ENCODE results near the gene GTSE1.

Gene GTSE1

GRCh38 chr22:46348099-46348695 lies 51.5 kb downstream of the GTSE1 start:
- Histone ChIP-seq H4K8ac (ENCODE audit: low read depth, low read length) (no peak overlapping the region), H3K4me1 (ENCODE audit: control insufficient read depth, low read depth, low read length) (no peaks in the 10 kb centered on the region), H3K27me3 (ENCODE audit: insufficient read depth, low read length, poor library complexity) (no peaks in the 10 kb centered on the region), H3K18ac (ENCODE audit: low read length) (no peak overlapping the region), H2BK5ac (ENCODE audit: low read length) (no peak overlapping the region), H2BK15ac (replicated peaks; ENCODE audit: low read depth) (no peak overlapping the region), H3K56ac (ENCODE audit: low read length) (no peak overlapping the region), H3K79me1 (ENCODE audit: low read length) (peaks cover 19% of the 10 kb centered on the region), H3K36me3 (ENCODE audit: control insufficient read depth, insufficient read depth, low read length) (peaks cover 59% of the 10 kb centered on the region), H3K9ac (ENCODE audit: low read length) (no peak overlapping the region), H3K23ac (ENCODE audit: low read length) (no peak overlapping the region), H3K27ac (ENCODE audit: low read depth, low read length) (no peak overlapping the region), H2AK5ac (ENCODE audit: low read length) (no peak overlapping the region), H3K4me3 (ENCODE audit: low read length) (no peak overlapping the region), H3K79me2 (ENCODE audit: control insufficient read depth, insufficient read depth, low read length) (peaks cover 2% of the 10 kb centered on the region), H4K5ac (ENCODE audit: low read length) (no peak overlapping the region), H3K4ac (ENCODE audit: low read depth, low read length) (no peak overlapping the region), H2BK120ac (ENCODE audit: low read depth, low read length) (no peak overlapping the region), H3K4me2 (ENCODE audit: low read length) (no peak overlapping the region)
- no CpG with 5 or more reads among the region's 15 CpGs for WGBS (ENCODE audit: extremely low coverage, insufficient coverage, low lambda C conversion rate)
- no peak for DNase-seq

GRCh38 chr22:46349238-46349637 lies 52.6 kb downstream of the GTSE1 start:
- no peak for DNase-seq
- no peak overlapping the region for H3K56ac ChIP-seq (ENCODE audit: low read length)

GRCh38 chr22:46349681-46350080 lies 53.0 kb downstream of the GTSE1 start:
- no peak for DNase-seq
- no peak overlapping the region for H3K4me2 ChIP-seq (ENCODE audit: low read length)
- peaks cover 52% of the 10 kb centered on the region for H3K36me3 ChIP-seq (ENCODE audit: control insufficient read depth, insufficient read depth, low read length)
- H3K79me1 ChIP-seq (ENCODE audit: low read length), result peaks cover 16% of the 10 kb centered on the region
- H3K23ac ChIP-seq (ENCODE audit: low read length), result no peak overlapping the region
- no peaks in the 10 kb centered on the region for H3K27me3 ChIP-seq (ENCODE audit: insufficient read depth, low read length, poor library complexity)
- H3K4ac ChIP-seq (ENCODE audit: low read depth, low read length), result no peak overlapping the region
- H3K18ac ChIP-seq (ENCODE audit: low read length), result no peak overlapping the region
- WGBS (ENCODE audit: extremely low coverage, insufficient coverage, low lambda C conversion rate), result no CpG with 5 or more reads among the region's 6 CpGs
- H3K79me2 ChIP-seq (ENCODE audit: control insufficient read depth, insufficient read depth, low read length), result peaks cover 2% of the 10 kb centered on the region
- H4K5ac ChIP-seq (ENCODE audit: low read length), result no peak overlapping the region
- H3K9ac ChIP-seq (ENCODE audit: low read length), result no peak overlapping the region
- H3K27ac ChIP-seq (ENCODE audit: low read depth, low read length), result no peak overlapping the region
- H3K4me3 ChIP-seq (ENCODE audit: low read length), result no peak overlapping the region
- H2BK120ac ChIP-seq (ENCODE audit: low read depth, low read length), result no peak overlapping the region
- H3K56ac ChIP-seq (ENCODE audit: low read length), result no peak overlapping the region
- H2BK15ac ChIP-seq (replicated peaks; ENCODE audit: low read depth), result no peak overlapping the region
- no peak overlapping the region for H4K8ac ChIP-seq (ENCODE audit: low read depth, low read length)
- no peak overlapping the region for H2AK5ac ChIP-seq (ENCODE audit: low read length)
- H3K4me1 ChIP-seq (ENCODE audit: control insufficient read depth, low read depth, low read length), result no peaks in the 10 kb centered on the region
- H2BK5ac ChIP-seq (ENCODE audit: low read length), result no peak overlapping the region

More at GRCh38 chr22:46349238-46349637, 52.6 kb downstream of the GTSE1 start:
- Histone ChIP-seq H3K4me2 (ENCODE audit: low read length) (no peak overlapping the region), H2BK5ac (ENCODE audit: low read length) (no peak overlapping the region), H3K18ac (ENCODE audit: low read length) (no peak overlapping the region), H3K27me3 (ENCODE audit: insufficient read depth, low read length, poor library complexity) (no peaks in the 10 kb centered on the region), H2BK120ac (ENCODE audit: low read depth, low read length) (no peak overlapping the region), H2BK15ac (replicated peaks; ENCODE audit: low read depth) (no peak overlapping the region), H2AK5ac (ENCODE audit: low read length) (no peak overlapping the region), H3K36me3 (ENCODE audit: control insufficient read depth, insufficient read depth, low read length) (peaks cover 57% of the 10 kb centered on the region), H4K5ac (ENCODE audit: low read length) (no peak overlapping the region), H3K79me1 (ENCODE audit: low read length) (peaks cover 16% of the 10 kb centered on the region), H4K8ac (ENCODE audit: low read depth, low read length) (no peak overlapping the region), H3K4me3 (ENCODE audit: low read length) (no peak overlapping the region), H3K9ac (ENCODE audit: low read length) (no peak overlapping the region), H3K23ac (ENCODE audit: low read length) (no peak overlapping the region), H3K4ac (ENCODE audit: low read depth, low read length) (no peak overlapping the region), H3K27ac (ENCODE audit: low read depth, low read length) (no peak overlapping the region), H3K79me2 (ENCODE audit: control insufficient read depth, insufficient read depth, low read length) (peaks cover 2% of the 10 kb centered on the region), H3K4me1 (ENCODE audit: control insufficient read depth, low read depth, low read length) (no peaks in the 10 kb centered on the region)
- WGBS (ENCODE audit: extremely low coverage, insufficient coverage, low lambda C conversion rate), result no CpG with 5 or more reads among the region's 18 CpGs

- H3K56ac ChIP-seq (ENCODE audit: low read length), result no peak overlapping the region
- H3K4me2 ChIP-seq (ENCODE audit: low read length), result no peak overlapping the region
- no peak overlapping the region for H3K27ac ChIP-seq (ENCODE audit: low read depth, low read length)
- DNase-seq, result no peak
- no peak overlapping the region for H2BK5ac ChIP-seq (ENCODE audit: low read length)
- WGBS (ENCODE audit: extremely low coverage, insufficient coverage, low lambda C conversion rate), result no CpG with 5 or more reads among the region's 7 CpGs
- H3K9ac ChIP-seq (ENCODE audit: low read length), result no peak overlapping the region
- no peaks in the 10 kb centered on the region for H3K27me3 ChIP-seq (ENCODE audit: insufficient read depth, low read length, poor library complexity)
- H3K4me1 ChIP-seq (ENCODE audit: control insufficient read depth, low read depth, low read length), result no peaks in the 10 kb centered on the region
- H3K79me2 ChIP-seq (ENCODE audit: control insufficient read depth, insufficient read depth, low read length), result peaks cover 2% of the 10 kb centered on the region
- no peak overlapping the region for H4K5ac ChIP-seq (ENCODE audit: low read length)
- no peak overlapping the region for H3K18ac ChIP-seq (ENCODE audit: low read length)
- H3K36me3 ChIP-seq (ENCODE audit: control insufficient read depth, insufficient read depth, low read length), result peaks cover 51% of the 10 kb centered on the region
- H3K4me3 ChIP-seq (ENCODE audit: low read length), result no peak overlapping the region
- peaks cover 16% of the 10 kb centered on the region for H3K79me1 ChIP-seq (ENCODE audit: low read length)
- no peak overlapping the region for H4K8ac ChIP-seq (ENCODE audit: low read depth, low read length)
- H2AK5ac ChIP-seq (ENCODE audit: low read length), result no peak overlapping the region
- H2BK15ac ChIP-seq (replicated peaks; ENCODE audit: low read depth), result no peak overlapping the region
- no peak overlapping the region for H2BK120ac ChIP-seq (ENCODE audit: low read depth, low read length)
- H3K4ac ChIP-seq (ENCODE audit: low read depth, low read length), result no peak overlapping the region
- H3K23ac ChIP-seq (ENCODE audit: low read length), result no peak overlapping the region
These were observed 53.5 kb downstream of the GTSE1 start for GRCh38 chr22:46350121-46350520.

GRCh38 chr22:46350646-46351045 lies 54.0 kb downstream of the GTSE1 start:
- DNase-seq, result no peak
- no peak overlapping the region for H3K27ac ChIP-seq (ENCODE audit: low read depth, low read length)
- WGBS (ENCODE audit: extremely low coverage, insufficient coverage, low lambda C conversion rate), result no CpG with 5 or more reads among the region's 20 CpGs

GRCh38 chr22:46351131-46351735 lies 54.6 kb downstream of the GTSE1 start:
- Histone ChIP-seq H3K79me2 (ENCODE audit: control insufficient read depth, insufficient read depth, low read length) (no peaks in the 10 kb centered on the region), H4K8ac (ENCODE audit: low read depth, low read length) (no peak overlapping the region), H3K23ac (ENCODE audit: low read length) (no peak overlapping the region), H3K4me3 (ENCODE audit: low read length) (no peak overlapping the region), H2BK5ac (ENCODE audit: low read length) (no peak overlapping the region), H3K56ac (ENCODE audit: low read length) (no peak overlapping the region), H3K18ac (ENCODE audit: low read length) (no peak overlapping the region), H3K4ac (ENCODE audit: low read depth, low read length) (no peak overlapping the region), H3K36me3 (ENCODE audit: control insufficient read depth, insufficient read depth, low read length) (peaks cover 51% of the 10 kb centered on the region), H3K79me1 (ENCODE audit: low read length) (peaks cover 16% of the 10 kb centered on the region), H3K4me1 (ENCODE audit: control insufficient read depth, low read depth, low read length) (no peaks in the 10 kb centered on the region), H2BK15ac (replicated peaks; ENCODE audit: low read depth) (no peak overlapping the region), H3K9ac (ENCODE audit: low read length) (no peak overlapping the region), H2AK5ac (ENCODE audit: low read length) (no peak overlapping the region), H3K27ac (ENCODE audit: low read depth, low read length) (no peak overlapping the region), H3K27me3 (ENCODE audit: insufficient read depth, low read length, poor library complexity) (no peaks in the 10 kb centered on the region), H4K5ac (ENCODE audit: low read length) (no peak overlapping the region), H2BK120ac (ENCODE audit: low read depth, low read length) (no peak overlapping the region), H3K4me2 (ENCODE audit: low read length) (no peak overlapping the region)
- no peak for DNase-seq
- WGBS (ENCODE audit: extremely low coverage, insufficient coverage, low lambda C conversion rate), result no CpG with 5 or more reads among the region's 28 CpGs

More at GRCh38 chr22:46350646-46351045, 54.0 kb downstream of the GTSE1 start:
- H3K4me1 ChIP-seq (ENCODE audit: control insufficient read depth, low read depth, low read length), result no peaks in the 10 kb centered on the region
- peaks cover 49% of the 10 kb centered on the region for H3K36me3 ChIP-seq (ENCODE audit: control insufficient read depth, insufficient read depth, low read length)
- no peak overlapping the region for H4K8ac ChIP-seq (ENCODE audit: low read depth, low read length)
- no peak overlapping the region for H2BK15ac ChIP-seq (replicated peaks; ENCODE audit: low read depth)
- no peak overlapping the region for H2BK120ac ChIP-seq (ENCODE audit: low read depth, low read length)
- no peaks in the 10 kb centered on the region for H3K27me3 ChIP-seq (ENCODE audit: insufficient read depth, low read length, poor library complexity)
- no peak overlapping the region for H3K9ac ChIP-seq (ENCODE audit: low read length)
- no peak overlapping the region for H3K18ac ChIP-seq (ENCODE audit: low read length)
- H2BK5ac ChIP-seq (ENCODE audit: low read length), result no peak overlapping the region
- H2AK5ac ChIP-seq (ENCODE audit: low read length), result no peak overlapping the region
- no peak overlapping the region for H4K5ac ChIP-seq (ENCODE audit: low read length)
- no peaks in the 10 kb centered on the region for H3K79me2 ChIP-seq (ENCODE audit: control insufficient read depth, insufficient read depth, low read length)
- H3K4ac ChIP-seq (ENCODE audit: low read depth, low read length), result no peak overlapping the region
- H3K4me3 ChIP-seq (ENCODE audit: low read length), result no peak overlapping the region
- H3K79me1 ChIP-seq (ENCODE audit: low read length), result peaks cover 16% of the 10 kb centered on the region
- no peak overlapping the region for H3K56ac ChIP-seq (ENCODE audit: low read length)
- no peak overlapping the region for H3K23ac ChIP-seq (ENCODE audit: low read length)
- no peak overlapping the region for H3K4me2 ChIP-seq (ENCODE audit: low read length)

All from mesendoderm (in vitro differentiated cells).